ENCODE measurements around the gene METAP1D. TPM values are rescaled to one million over a fixed set of nuclear protein-coding genes. Genes with fewer than 3 reads are reported as not detected.

Gene METAP1D
- total RNA-seq, 1 experiment from 2014 or later, result 32.4 TPM

DNA sequence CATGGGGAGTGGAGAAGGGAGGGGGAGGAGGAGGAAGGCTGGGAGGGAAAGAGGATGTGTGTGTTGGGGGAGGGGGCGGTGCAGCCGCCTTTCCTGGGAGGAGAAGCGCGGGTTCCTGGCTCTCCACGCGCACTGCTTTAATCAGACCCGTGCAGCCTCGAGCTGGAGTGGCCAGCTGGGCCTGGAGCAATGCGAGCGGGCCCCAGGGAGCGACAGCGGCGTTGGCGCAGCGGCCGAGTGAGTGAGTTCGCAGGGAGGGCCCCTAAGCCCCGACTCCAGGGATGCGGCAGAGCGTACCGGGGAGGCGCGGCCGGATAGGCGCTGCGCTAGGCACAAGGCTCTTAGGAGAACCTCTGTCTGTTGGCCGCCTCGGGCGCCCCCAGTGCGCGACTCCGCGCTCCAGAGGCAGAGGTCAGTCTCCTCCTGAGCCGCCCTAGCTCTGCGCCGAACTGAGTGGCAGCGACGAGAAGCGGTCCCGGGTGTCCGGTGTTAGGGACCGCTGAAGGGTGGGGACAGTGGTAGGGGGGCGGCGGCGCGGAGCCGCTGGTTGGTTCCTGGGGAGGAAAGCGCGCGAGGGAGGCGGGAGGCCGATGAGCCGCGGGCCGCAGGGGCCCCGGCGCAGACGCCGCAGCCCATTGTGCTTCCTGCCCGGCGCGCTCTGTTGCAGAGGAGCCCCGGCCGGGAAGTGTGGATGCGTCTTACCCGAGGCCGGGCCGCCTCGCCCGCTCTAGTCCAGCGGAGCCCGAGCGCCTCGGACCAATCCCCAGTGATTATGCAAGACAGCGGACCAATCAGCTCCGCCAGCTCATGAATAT, 85.1 kb downstream of the METAP1D start:
- Histone ChIP-seq H3K9me3 (ENCODE audit: insufficient read depth, low read depth) (peaks cover 5% of the 10 kb centered on the region; the same call in 1 of the 2 replicates), H2AFZ (peak overlapping the region; percentile 49), H3K27me3 (ENCODE audit: insufficient read depth, low read depth) (no peaks in the 10 kb centered on the region), H4K20me1 (ENCODE audit: insufficient read depth) (no peaks in the 10 kb centered on the region), H3K4me2 (peak overlapping the region; percentile 49), H3F3A (ENCODE audit: insufficient read depth, low read depth) (peaks cover 10% of the 10 kb centered on the region; the same call in 1 of the 2 replicates), H3K9me2 (ENCODE audit: insufficient read depth) (no peaks in the 10 kb centered on the region), H3K36me3 (ENCODE audit: low read depth) (no peaks in the 10 kb centered on the region), H3K4me1 (replicated peaks; ENCODE audit: insufficient read depth) (0 out of 2 replicates have a peak, but pooled peaks cover 4% of the 10 kb centered on the region), H3K79me2 (ENCODE audit: low read depth) (no peaks in the 10 kb centered on the region), H3K4me3 (peak overlapping the region; percentile 37; the same call in 1 of the 2 replicates), H3K27ac (no peak overlapping the region)
- peak; percentile 70 to 71 for DNase-seq
- TF ChIP-seq, protein P1, sequence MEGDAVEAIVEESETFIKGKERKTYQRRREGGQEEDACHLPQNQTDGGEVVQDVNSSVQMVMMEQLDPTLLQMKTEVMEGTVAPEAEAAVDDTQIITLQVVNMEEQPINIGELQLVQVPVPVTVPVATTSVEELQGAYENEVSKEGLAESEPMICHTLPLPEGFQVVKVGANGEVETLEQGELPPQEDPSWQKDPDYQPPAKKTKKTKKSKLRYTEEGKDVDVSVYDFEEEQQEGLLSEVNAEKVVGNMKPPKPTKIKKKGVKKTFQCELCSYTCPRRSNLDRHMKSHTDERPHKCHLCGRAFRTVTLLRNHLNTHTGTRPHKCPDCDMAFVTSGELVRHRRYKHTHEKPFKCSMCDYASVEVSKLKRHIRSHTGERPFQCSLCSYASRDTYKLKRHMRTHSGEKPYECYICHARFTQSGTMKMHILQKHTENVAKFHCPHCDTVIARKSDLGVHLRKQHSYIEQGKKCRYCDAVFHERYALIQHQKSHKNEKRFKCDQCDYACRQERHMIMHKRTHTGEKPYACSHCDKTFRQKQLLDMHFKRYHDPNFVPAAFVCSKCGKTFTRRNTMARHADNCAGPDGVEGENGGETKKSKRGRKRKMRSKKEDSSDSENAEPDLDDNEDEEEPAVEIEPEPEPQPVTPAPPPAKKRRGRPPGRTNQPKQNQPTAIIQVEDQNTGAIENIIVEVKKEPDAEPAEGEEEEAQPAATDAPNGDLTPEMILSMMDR (conservative IDR thresholded peaks at IDR 0.05), result no peak
- TF ChIP-seq EZH2 (IDR thresholded peaks at IDR 0.05; ENCODE audit: low read depth), result no peak
- ChIA-PET POLR2A (ENCODE audit: unreplicated experiment) (no interaction called here), CTCF (no interaction called here)
- no TSS peak for BruUV-seq (replicated peaks)
- intact Hi-C loops (cut with micrococcal nuclease; ENCODE audit: unreplicated experiment), result no loop called here

- Histone ChIP-seq H3K27ac (no peak within 1 kb of the TSS), H3K4me1 (replicated peaks; ENCODE audit: insufficient read depth) (0 out of 2 replicates have a peak, but pooled peaks cover 4% of the 10 kb centered on the region), H3K36me3 (ENCODE audit: low read depth) (no peaks in the 10 kb centered on the region), H3K9me2 (ENCODE audit: insufficient read depth) (no peaks in the 10 kb centered on the region), H4K20me1 (ENCODE audit: insufficient read depth) (no peaks in the 10 kb centered on the region), H3K4me2 (peak within 1 kb of the TSS; percentile 49), H2AFZ (peak within 1 kb of the TSS; percentile 49), H3F3A (ENCODE audit: insufficient read depth, low read depth) (peaks cover 10% of the 10 kb centered on the region; the same call in 1 of the 2 replicates), H3K79me2 (ENCODE audit: low read depth) (no peaks in the 10 kb centered on the region), H3K9me3 (ENCODE audit: insufficient read depth, low read depth) (peaks cover 5% of the 10 kb centered on the region; the same call in 1 of the 2 replicates), H3K27me3 (ENCODE audit: insufficient read depth, low read depth) (no peaks in the 10 kb centered on the region), H3K4me3 (peak within 1 kb of the TSS; percentile 37; the same call in 1 of the 2 replicates)
- CTCF ChIA-PET, result no interaction called here
- TF ChIP-seq, protein P1 (conservative IDR thresholded peaks at IDR 0.05), result no peak
- no peak for TF ChIP-seq EZH2 (IDR thresholded peaks at IDR 0.05; ENCODE audit: low read depth)
- BruUV-seq (replicated peaks), result no TSS peak
- intact Hi-C loops (cut with micrococcal nuclease; ENCODE audit: unreplicated experiment), result no loop called here
- DNase-seq, result no peak
- POLR2A ChIA-PET (ENCODE audit: unreplicated experiment), result no interaction called here
These were observed 85.9 kb downstream of the METAP1D start, which contains the start of gene DLX1 for GRCh38 chr2:172085460-172086159. Gene DLX1, plus strand, starts transcription at chr2:172085507. Its CDS starts 171 bp downstream, at chr2:172085678.

- no peak overlapping the region for H2AFZ ChIP-seq
- H3K36me3 ChIP-seq (ENCODE audit: low read depth), result no peaks in the 10 kb centered on the region
- H3F3A ChIP-seq (ENCODE audit: insufficient read depth, low read depth), result peaks cover 10% of the 10 kb centered on the region
- no peak overlapping the region for H3K4me2 ChIP-seq
- peaks cover 5% of the 10 kb centered on the region; the same call in 1 of the 2 replicates for H3K9me3 ChIP-seq (ENCODE audit: insufficient read depth, low read depth)
- BruUV-seq (replicated peaks), result no TSS peak
- H3K4me1 ChIP-seq (replicated peaks; ENCODE audit: insufficient read depth), result 0 out of 2 replicates have a peak, but pooled peaks cover 4% of the 10 kb centered on the region
- no peaks in the 10 kb centered on the region for H4K20me1 ChIP-seq (ENCODE audit: insufficient read depth)
- DNase-seq, result no peak
- no peak overlapping the region for H3K27ac ChIP-seq
- intact Hi-C loops (cut with micrococcal nuclease; ENCODE audit: unreplicated experiment), result no loop called here
- no peaks in the 10 kb centered on the region for H3K9me2 ChIP-seq (ENCODE audit: insufficient read depth)
- TF ChIP-seq EZH2 (IDR thresholded peaks at IDR 0.05; ENCODE audit: low read depth), result no peak
- TF ChIP-seq, protein P1 (conservative IDR thresholded peaks at IDR 0.05), result no peak
- no peaks in the 10 kb centered on the region for H3K79me2 ChIP-seq (ENCODE audit: low read depth)
- ChIA-PET CTCF (no interaction called here), POLR2A (ENCODE audit: unreplicated experiment) (no interaction called here)
- H3K27me3 ChIP-seq (ENCODE audit: insufficient read depth, low read depth), result no peaks in the 10 kb centered on the region
- H3K4me3 ChIP-seq, result no peak overlapping the region
These were observed 86.8 kb downstream of the METAP1D start for GRCh38 chr2:172086241-172087206.

All from PC-9 (cell line).